Testis (tissue), 2 donors: ENCODE data around the gene TOM1L2.

ENCODE experiments used
- CTCF ChIP-seq, 3 experiments: fragments of 450-650 bp in 2 of 3; fragments of 200-600 bp in 1 of 3; sonication (generic) in 1 of 3; IDR thresholded peaks; one replicate each; pipeline ENCODE4 v1.5.1; 2016 to 2019; ENCODE audit warnings: antibody characterized with exemption in 3 of 3, mild to moderate bottlenecking in 2 of 3, moderate library complexity in 1 of 3
- POLR2A ChIP-seq: fragments of 450-650 bp; IDR thresholded peaks from one replicate; pipeline ENCODE4 v1.6.1; 2017; ENCODE audit warnings: antibody characterized with exemption, mild to moderate bottlenecking, moderate library complexity

GRCh38 chr17:17882082-17882581 lies 90.1 kb downstream of the TOM1L2 start:
- TF ChIP-seq POLR2A (no peak), CTCF (IDR thresholded peaks at IDR 0.05) (no peak)
